ENCODE measurements around the gene HEPN1.

Gene HEPN1

DNA sequence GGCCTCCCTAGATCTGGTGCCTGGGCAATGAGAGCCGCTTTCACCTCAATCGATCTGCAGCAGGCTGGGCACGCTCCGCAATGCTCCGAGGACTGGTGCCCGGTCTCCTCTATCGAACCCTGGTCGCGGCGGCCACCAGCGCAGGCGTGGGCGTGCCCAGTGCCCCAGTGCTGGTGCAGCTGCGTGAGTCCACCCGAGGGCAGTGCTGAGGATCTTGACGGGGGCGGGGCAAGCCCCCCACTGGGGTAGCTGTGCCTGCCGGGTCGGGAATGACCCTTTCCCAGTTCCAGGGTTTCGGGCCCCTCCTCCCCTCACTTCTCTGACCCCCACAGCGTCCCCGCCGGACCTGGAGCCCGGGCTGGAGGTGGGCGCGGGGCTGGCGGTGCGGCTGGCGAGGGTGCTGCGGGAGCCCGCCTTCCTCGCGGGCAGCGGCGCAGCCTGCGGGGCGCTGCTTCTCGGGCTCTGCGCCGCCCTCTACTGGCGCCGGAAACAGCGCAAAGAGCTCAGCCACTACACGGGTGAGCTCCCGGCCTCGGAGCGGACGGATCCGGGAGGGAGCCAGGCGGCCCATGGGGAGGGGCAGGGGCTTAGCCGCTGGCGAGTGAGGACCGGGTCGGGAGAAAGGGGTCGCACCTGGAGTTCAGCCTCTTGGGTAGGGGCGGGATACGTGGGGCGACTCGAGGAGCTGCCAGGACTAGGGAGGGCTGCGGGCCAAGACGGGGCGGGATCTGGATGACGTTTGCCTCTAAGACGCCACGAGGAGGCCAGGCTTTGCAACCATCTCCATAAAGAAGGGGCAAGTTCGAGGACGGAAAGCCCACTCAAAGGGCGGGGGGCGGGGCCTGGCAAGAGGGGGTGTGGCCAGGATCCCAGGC is 42.9 kb upstream of the HEPN1 start:
- H3K27ac ChIP-seq = peak overlapping the region; percentile 78
- peak overlapping the region; percentile 50 for H3K4me3 ChIP-seq (ENCODE audit: low read depth, low read length)
- TF ChIP-seq, protein P1, sequence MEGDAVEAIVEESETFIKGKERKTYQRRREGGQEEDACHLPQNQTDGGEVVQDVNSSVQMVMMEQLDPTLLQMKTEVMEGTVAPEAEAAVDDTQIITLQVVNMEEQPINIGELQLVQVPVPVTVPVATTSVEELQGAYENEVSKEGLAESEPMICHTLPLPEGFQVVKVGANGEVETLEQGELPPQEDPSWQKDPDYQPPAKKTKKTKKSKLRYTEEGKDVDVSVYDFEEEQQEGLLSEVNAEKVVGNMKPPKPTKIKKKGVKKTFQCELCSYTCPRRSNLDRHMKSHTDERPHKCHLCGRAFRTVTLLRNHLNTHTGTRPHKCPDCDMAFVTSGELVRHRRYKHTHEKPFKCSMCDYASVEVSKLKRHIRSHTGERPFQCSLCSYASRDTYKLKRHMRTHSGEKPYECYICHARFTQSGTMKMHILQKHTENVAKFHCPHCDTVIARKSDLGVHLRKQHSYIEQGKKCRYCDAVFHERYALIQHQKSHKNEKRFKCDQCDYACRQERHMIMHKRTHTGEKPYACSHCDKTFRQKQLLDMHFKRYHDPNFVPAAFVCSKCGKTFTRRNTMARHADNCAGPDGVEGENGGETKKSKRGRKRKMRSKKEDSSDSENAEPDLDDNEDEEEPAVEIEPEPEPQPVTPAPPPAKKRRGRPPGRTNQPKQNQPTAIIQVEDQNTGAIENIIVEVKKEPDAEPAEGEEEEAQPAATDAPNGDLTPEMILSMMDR (IDR thresholded peaks at IDR 0.05) = peak; percentile 59
- H3K27me3 ChIP-seq (ENCODE audit: control insufficient read depth, insufficient read depth, low read length) = no peaks in the 10 kb centered on the region
- no peaks in the 10 kb centered on the region for H3K9me3 ChIP-seq (ENCODE audit: control insufficient read depth, low read length)
- H3K4me2 ChIP-seq (ENCODE audit: low read length) = peak overlapping the region; percentile 75
- peak overlapping the region; percentile 90 for H2AFZ ChIP-seq
- H3K9ac ChIP-seq = no peak overlapping the region
- no peaks in the 10 kb centered on the region for H3K36me3 ChIP-seq (ENCODE audit: control insufficient read depth, insufficient read depth, low read length)
- H3K4me1 ChIP-seq = no peaks in the 10 kb centered on the region
- H3K79me2 ChIP-seq = no peaks in the 10 kb centered on the region

DNA sequence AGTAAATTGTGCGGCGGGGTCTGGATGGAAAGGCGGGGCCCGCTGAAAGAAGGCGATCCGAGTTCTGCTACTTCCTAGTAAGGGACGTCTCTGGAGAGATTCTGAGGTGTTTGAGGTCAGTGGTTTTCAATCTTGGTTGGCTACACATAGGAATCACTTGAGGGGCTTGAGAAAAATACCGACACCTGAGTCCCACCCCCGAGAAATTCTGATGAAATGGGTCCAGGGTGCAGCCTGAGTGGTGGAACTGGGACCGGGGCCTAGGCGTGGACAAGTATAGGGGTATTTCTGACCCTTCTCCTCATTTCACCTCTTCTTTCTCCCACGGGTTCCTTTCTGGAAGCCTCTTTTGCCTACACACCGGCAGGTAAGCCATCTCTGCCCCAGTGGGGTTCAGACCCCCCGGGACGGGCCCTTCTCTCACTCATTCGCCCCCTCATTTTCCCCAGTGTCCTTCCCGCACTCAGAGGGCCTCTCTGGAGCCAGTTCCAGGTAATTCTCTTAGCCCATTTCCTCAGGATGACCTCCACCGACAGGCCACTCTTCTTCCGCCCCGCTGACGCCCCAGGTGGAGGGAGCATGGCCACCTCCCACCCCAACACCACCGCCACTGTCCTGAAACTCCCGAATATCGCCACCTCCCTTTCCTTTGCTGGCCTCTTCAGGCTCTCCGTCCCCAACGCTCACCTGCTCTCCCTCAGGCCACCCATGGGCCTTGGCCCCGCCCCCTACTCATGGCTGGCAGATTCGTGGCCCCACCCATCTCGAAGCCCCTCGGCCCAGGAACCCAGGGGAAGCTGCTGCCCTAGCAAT is 42.0 kb upstream of the HEPN1 start:
- TF ChIP-seq, protein P1 (IDR thresholded peaks at IDR 0.05) = no peak
- Histone ChIP-seq H3K79me2 (no peaks in the 10 kb centered on the region), H3K27ac (peak overlapping the region; percentile 7), H3K4me2 (ENCODE audit: low read length) (peak overlapping the region; percentile 75), H3K9me3 (ENCODE audit: control insufficient read depth, low read length) (no peaks in the 10 kb centered on the region), H2AFZ (peak overlapping the region; percentile 90), H3K4me1 (no peaks in the 10 kb centered on the region), H3K9ac (no peak overlapping the region), H3K4me3 (ENCODE audit: low read depth, low read length) (peak overlapping the region; percentile 50), H3K27me3 (ENCODE audit: control insufficient read depth, insufficient read depth, low read length) (no peaks in the 10 kb centered on the region), H3K36me3 (ENCODE audit: control insufficient read depth, insufficient read depth, low read length) (no peaks in the 10 kb centered on the region)

DNA sequence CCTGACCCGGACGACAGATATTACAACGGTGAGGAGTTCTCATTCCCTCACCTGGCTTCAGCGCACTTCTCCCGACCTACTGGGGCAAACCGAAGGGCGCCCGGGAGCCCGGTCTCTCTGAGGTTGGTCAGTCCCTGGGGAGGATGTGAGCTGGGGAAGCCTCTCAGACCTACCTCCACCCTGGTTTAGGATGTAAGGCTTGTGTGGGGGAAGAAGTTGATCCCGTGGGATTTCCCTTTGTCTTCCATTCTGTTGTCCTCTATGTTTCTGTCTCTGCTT is 41.5 kb upstream of the HEPN1 start:
- Histone ChIP-seq H2AFZ (no peak overlapping the region), H3K27me3 (ENCODE audit: control insufficient read depth, insufficient read depth, low read length) (no peaks in the 10 kb centered on the region), H3K9ac (no peak overlapping the region), H3K79me2 (no peaks in the 10 kb centered on the region), H3K4me3 (ENCODE audit: low read depth, low read length) (no peak overlapping the region), H3K27ac (no peak overlapping the region), H3K4me2 (ENCODE audit: low read length) (no peak overlapping the region), H3K9me3 (ENCODE audit: control insufficient read depth, low read length) (no peaks in the 10 kb centered on the region), H3K36me3 (ENCODE audit: control insufficient read depth, insufficient read depth, low read length) (no peaks in the 10 kb centered on the region), H3K4me1 (no peaks in the 10 kb centered on the region)
- TF ChIP-seq, protein P1 (IDR thresholded peaks at IDR 0.05) = no peak

DNA sequence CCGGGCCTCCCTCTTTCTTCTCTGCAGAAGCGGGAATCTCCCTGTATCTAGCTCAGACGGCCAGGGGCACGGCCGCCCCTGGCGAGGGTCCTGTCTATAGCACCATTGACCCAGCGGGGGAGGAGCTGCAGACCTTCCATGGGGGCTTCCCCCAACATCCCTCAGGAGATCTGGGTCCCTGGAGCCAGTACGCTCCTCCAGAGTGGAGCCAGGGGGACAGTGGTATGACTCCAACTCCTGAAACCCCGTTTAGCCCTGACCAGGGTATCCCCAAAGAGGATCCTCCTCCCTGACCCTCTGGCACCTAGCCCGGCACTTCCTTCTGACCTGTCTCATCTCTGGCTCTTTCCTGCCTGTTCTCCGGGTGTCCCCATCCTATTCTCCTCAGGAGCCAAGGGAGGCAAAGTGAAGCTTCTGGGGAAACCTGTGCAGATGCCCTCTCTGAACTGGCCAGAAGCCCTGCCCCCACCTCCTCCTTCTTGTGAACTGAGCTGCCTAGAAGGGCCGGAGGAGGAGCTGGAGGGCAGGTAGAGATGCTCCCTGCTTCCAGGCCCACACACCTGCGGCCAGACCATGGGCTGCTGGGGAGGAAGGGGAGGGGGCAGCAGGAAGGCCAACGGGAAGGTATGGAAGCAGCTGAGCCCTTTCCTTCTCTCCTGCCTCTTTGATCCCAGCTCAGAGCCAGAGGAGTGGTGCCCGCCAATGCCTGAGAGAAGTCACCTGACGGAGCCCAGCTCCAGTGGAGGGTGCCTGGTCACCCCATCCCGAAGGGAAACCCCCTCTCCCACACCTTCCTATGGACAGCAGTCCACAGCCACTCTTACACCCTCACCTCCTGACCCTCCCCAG is 40.9 kb upstream of the HEPN1 start:
- Histone ChIP-seq H3K9me3 (ENCODE audit: control insufficient read depth, low read length) (no peaks in the 10 kb centered on the region), H3K79me2 (no peaks in the 10 kb centered on the region), H3K27ac (no peak overlapping the region), H3K9ac (no peak overlapping the region), H2AFZ (no peak overlapping the region), H3K36me3 (ENCODE audit: control insufficient read depth, insufficient read depth, low read length) (no peaks in the 10 kb centered on the region), H3K4me3 (ENCODE audit: low read depth, low read length) (no peak overlapping the region), H3K4me1 (no peaks in the 10 kb centered on the region), H3K4me2 (ENCODE audit: low read length) (no peak overlapping the region), H3K27me3 (ENCODE audit: control insufficient read depth, insufficient read depth, low read length) (no peaks in the 10 kb centered on the region)
- TF ChIP-seq, protein P1 (IDR thresholded peaks at IDR 0.05) = no peak

All from parathyroid adenoma (tissue), 2 donors.